ENCODE measurements around the gene DCAF17. TPM values are rescaled to one million over a fixed set of nuclear protein-coding genes. Genes with fewer than 3 reads are reported as not detected.

DCAF17 gene
- total and polyA plus RNA-seq, 7 donors: 1.8 to 27.5 (median 19.1) TPM

DNA sequence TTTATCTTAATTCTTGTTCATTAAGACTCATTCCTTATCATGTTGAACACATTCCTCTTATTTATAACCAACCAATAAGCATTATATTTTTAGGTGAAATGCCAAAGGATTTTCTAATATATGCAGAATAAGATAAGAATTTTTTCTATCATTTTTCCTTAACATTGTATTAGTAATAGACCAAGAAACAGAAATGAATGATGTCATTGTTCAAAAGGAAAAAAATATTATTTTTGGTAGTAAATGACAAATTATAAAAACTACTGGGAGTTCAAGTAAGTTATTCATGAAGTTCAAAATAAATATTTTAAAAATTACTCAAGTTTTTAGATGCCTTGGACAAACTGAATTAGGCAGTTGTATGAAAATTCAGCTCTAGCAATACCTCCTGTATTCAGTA, 25.5 kb downstream of the DCAF17 start:
- intact Hi-C loops (cut with DNase I): no loop called here
- no peak overlapping the region for H3K27ac ChIP-seq
- no peak overlapping the region for H3K4me3 ChIP-seq
- H3K27me3 ChIP-seq: no peaks in the 10 kb centered on the region
- H3K9me3 ChIP-seq: peaks cover 0 to 3% (median 0%) of the 10 kb centered on the region in 4 donors
- TF ChIP-seq POLR2A (IDR thresholded peaks at IDR 0.05): no peak
- TF ChIP-seq EP300 (IDR thresholded peaks at IDR 0.05): no peak
- no peak for TF ChIP-seq POLR2AphosphoS5 (IDR thresholded peaks at IDR 0.05)
- TF ChIP-seq, protein P1, sequence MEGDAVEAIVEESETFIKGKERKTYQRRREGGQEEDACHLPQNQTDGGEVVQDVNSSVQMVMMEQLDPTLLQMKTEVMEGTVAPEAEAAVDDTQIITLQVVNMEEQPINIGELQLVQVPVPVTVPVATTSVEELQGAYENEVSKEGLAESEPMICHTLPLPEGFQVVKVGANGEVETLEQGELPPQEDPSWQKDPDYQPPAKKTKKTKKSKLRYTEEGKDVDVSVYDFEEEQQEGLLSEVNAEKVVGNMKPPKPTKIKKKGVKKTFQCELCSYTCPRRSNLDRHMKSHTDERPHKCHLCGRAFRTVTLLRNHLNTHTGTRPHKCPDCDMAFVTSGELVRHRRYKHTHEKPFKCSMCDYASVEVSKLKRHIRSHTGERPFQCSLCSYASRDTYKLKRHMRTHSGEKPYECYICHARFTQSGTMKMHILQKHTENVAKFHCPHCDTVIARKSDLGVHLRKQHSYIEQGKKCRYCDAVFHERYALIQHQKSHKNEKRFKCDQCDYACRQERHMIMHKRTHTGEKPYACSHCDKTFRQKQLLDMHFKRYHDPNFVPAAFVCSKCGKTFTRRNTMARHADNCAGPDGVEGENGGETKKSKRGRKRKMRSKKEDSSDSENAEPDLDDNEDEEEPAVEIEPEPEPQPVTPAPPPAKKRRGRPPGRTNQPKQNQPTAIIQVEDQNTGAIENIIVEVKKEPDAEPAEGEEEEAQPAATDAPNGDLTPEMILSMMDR (IDR thresholded peaks at IDR 0.05): no peak
- H3K36me3 ChIP-seq: peaks cover 0 to 37% (median 10%) of the 10 kb centered on the region in 4 donors
- DNase-seq: no peak
- no peaks in the 10 kb centered on the region for H3K4me1 ChIP-seq

- Histone ChIP-seq H3K36me3 (peaks cover 0 to 30% (median 10%) of the 10 kb centered on the region in 4 donors), H3K27me3 (no peaks in the 10 kb centered on the region), H3K4me3 (no peak overlapping the region), H3K27ac (no peak overlapping the region), H3K4me1 (no peaks in the 10 kb centered on the region), H3K9me3 (peaks cover 0 to 3% (median 0%) of the 10 kb centered on the region in 4 donors)
- intact Hi-C loops (cut with DNase I): no loop called here
- DNase-seq: no peak
- no peak for TF ChIP-seq POLR2AphosphoS5 (IDR thresholded peaks at IDR 0.05)
- no peak for TF ChIP-seq EP300 (IDR thresholded peaks at IDR 0.05)
- no peak for TF ChIP-seq POLR2A (IDR thresholded peaks at IDR 0.05)
- TF ChIP-seq, protein P1 (IDR thresholded peaks at IDR 0.05): no peak
- WGBS, 2 donors: 98% methylated on average over 1 of the region's 1 CpG
Measured at GRCh38 chr2:171460537-171460936, 26.5 kb downstream of the DCAF17 start.

GRCh38 chr2:171469176-171469575, 35.1 kb downstream of the DCAF17 start:
- no peak for DNase-seq
- Histone ChIP-seq H3K27ac (no peak overlapping the region), H3K27me3 (no peaks in the 10 kb centered on the region), H3K36me3 (peaks cover 8 to 60% (median 19%) of the 10 kb centered on the region in 4 donors), H3K4me3 (no peak overlapping the region), H3K4me1 (no peaks in the 10 kb centered on the region), H3K9me3 (no peaks in the 10 kb centered on the region)
- WGBS, 2 donors: 91 to 93% methylated on average over 4 of the region's 4 CpGs
- TF ChIP-seq EP300 (IDR thresholded peaks at IDR 0.05): no peak
- TF ChIP-seq, protein P1 (IDR thresholded peaks at IDR 0.05): no peak
- no peak for TF ChIP-seq POLR2AphosphoS5 (IDR thresholded peaks at IDR 0.05)
- TF ChIP-seq POLR2A (IDR thresholded peaks at IDR 0.05): no peak
- intact Hi-C loops (cut with DNase I): no loop called here

DNA sequence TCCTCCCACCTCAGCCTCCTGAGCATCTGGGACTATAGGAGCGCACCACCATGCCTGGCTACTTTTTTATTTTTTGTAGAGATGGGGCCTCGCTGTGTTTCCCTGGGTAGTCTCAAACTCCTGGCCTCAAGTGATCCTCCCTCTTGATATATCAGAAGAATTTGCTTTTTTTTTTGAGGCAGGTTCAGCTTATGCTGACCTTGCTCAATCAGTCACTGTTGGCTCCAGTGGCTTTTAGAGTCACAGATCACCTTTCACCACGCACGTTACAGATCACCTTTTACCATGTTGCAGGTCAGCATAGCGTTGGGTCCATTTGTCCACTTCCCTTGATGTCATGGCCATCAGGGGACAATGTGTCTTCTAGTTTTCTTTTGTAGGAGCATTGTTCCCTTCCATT, 36.1 kb downstream of the DCAF17 start:
- H3K9me3 ChIP-seq: no peaks in the 10 kb centered on the region
- no peak for DNase-seq
- TF ChIP-seq, protein P1 (IDR thresholded peaks at IDR 0.05): no peak
- TF ChIP-seq POLR2A (IDR thresholded peaks at IDR 0.05) (no peak), POLR2AphosphoS5 (IDR thresholded peaks at IDR 0.05) (no peak), EP300 (IDR thresholded peaks at IDR 0.05) (no peak)
- H3K4me3 ChIP-seq: no peak overlapping the region
- no peaks in the 10 kb centered on the region for H3K27me3 ChIP-seq
- H3K4me1 ChIP-seq: no peaks in the 10 kb centered on the region
- peaks cover 8 to 69% (median 24%) of the 10 kb centered on the region in 4 donors for H3K36me3 ChIP-seq
- 97 to 100% methylated on average over 5 of the region's 5 CpGs for WGBS, 2 donors
- no peak overlapping the region for H3K27ac ChIP-seq
- intact Hi-C loops (cut with DNase I): no loop called here

GRCh38 chr2:171475979-171476378, 42.0 kb downstream of the DCAF17 start:
- TF ChIP-seq POLR2AphosphoS5 (IDR thresholded peaks at IDR 0.05) (no peak), POLR2A (IDR thresholded peaks at IDR 0.05) (no peak), EP300 (IDR thresholded peaks at IDR 0.05) (no peak)
- TF ChIP-seq, protein P1 (IDR thresholded peaks at IDR 0.05): no peak
- H3K27me3 ChIP-seq: no peaks in the 10 kb centered on the region
- H3K27ac ChIP-seq: no peak overlapping the region
- intact Hi-C loops (cut with DNase I): no loop called here
- no peak for DNase-seq
- no peaks in the 10 kb centered on the region for H3K9me3 ChIP-seq
- 12 to 57% methylated on average over 1 of the region's 1 CpG for WGBS, 2 donors
- peaks cover 0 to 59% (median 9%) of the 10 kb centered on the region in 4 donors for H3K36me3 ChIP-seq
- no peaks in the 10 kb centered on the region for H3K4me1 ChIP-seq
- no peak overlapping the region for H3K4me3 ChIP-seq

Measured in sigmoid colon (tissue), 7 donors.